GM12878 (cell line): ENCODE results near the gene ZNF280C. TPM values are rescaled to one million over a fixed set of nuclear protein-coding genes. Genes with fewer than 3 reads are reported as not detected.
A peak's percentile ranks its signal among the peaks of the same experiment; 100 is the strongest.

ENCODE experiments used
- ATAC-seq: fragments of 200-7000 bp; cut with Tn5 transposase; 3 replicates; pipeline ENCODE4 v1.9.1; 2020; ENCODE audit warnings: mild to moderate bottlenecking, moderate library complexity
- BruUV-seq: library from RNA; stranded (reverse); fragments of 400-500 nt; replicated peaks from 2 replicates; lab custom pipeline; 2021; lab: Mats Ljungman, UMichigan
- CTCF ChIA-PET: fragments of 300-600 bp; sonication (Branson Sonifier 250); formaldehyde crosslinking; extraction: SDS; loops from one replicate; lab custom pipeline; 2021; ENCODE audit warnings: inconsistent platforms; lab: Yijun Ruan, JAX
- POLR2A ChIA-PET: fragments of 350-600 bp; formaldehyde crosslinking; extraction: SDS; loops from one replicate; lab custom pipeline; 2021; ENCODE audit warnings: inconsistent platforms; lab: Charles Lee
- RAD21 ChIA-PET: fragments of 300-600 bp; sonication (Branson Sonifier 250); formaldehyde crosslinking; loops from one replicate; lab custom pipeline; 2023; ENCODE audit warnings: antibody characterized with exemption; ENCODE audit not compliant: unreplicated experiment; lab: Charles Lee
- SMC1A ChIA-PET: fragments of 300-600 bp; sonication (Branson Sonifier 250); formaldehyde crosslinking; loops from one replicate; lab custom pipeline; 2023; ENCODE audit not compliant: unreplicated experiment, uncharacterized antibody; lab: Charles Lee
- DNase-seq: peaks from one replicate; pipeline ENCODE4 v3.0.0-alpha.2; 2011; ENCODE audit warnings: low read depth, low spot score
- FAIRE-seq: peaks from 3 replicates; lab custom pipeline; 2011; peaks lifted over from hg19 to GRCh38; lab: Jason Lieb, UNC
- H2AFZ ChIP-seq: 2 replicates; pipeline ENCODE4 v1.6.0; 2011; ENCODE audit warnings: low read depth, low read length, control low read depth; ENCODE audit not compliant: control insufficient read depth
- H3K27ac ChIP-seq: 2 replicates; pipeline ENCODE4 v1.5.1; 2011; ENCODE audit warnings: control low read depth; ENCODE audit not compliant: control insufficient read depth, insufficient read depth
- H3K27me3 ChIP-seq, 2 experiments: replicated peaks in 1 of 2; 2 replicates each; pipeline versions ENCODE4 v1.6.0 to v1.6.1; 2011; ENCODE audit warnings: low read length in 1 of 2; ENCODE audit not compliant: control insufficient read depth in 2 of 2, insufficient read depth in 2 of 2
- H3K36me3 ChIP-seq, 2 experiments: 2 replicates each; pipeline ENCODE4 v1.5.1; 2011; ENCODE audit warnings: low read length in 1 of 2; ENCODE audit not compliant: control insufficient read depth in 2 of 2, insufficient read depth in 2 of 2
- H3K4me1 ChIP-seq: 2 replicates; pipeline ENCODE4 v1.6.1; 2011; ENCODE audit warnings: mild to moderate bottlenecking, low read length, moderate library complexity, mixed read lengths; ENCODE audit not compliant: control insufficient read depth, insufficient read depth
- H3K4me2 ChIP-seq: 2 replicates; pipeline ENCODE4 v1.6.0; 2011; ENCODE audit warnings: control low read depth; ENCODE audit not compliant: control insufficient read depth, insufficient read depth
- H3K4me3 ChIP-seq: fragments of 200-600 bp; sonication (generic); 2 replicates; pipeline ENCODE4 v1.5.1; 2016
- H3K79me2 ChIP-seq: 2 replicates; pipeline ENCODE4 v1.6.0; 2011; ENCODE audit warnings: low read length; ENCODE audit not compliant: control insufficient read depth, insufficient read depth
- H3K9ac ChIP-seq: 2 replicates; pipeline ENCODE4 v1.8.0; 2011; ENCODE audit warnings: low read length, control low read depth, mixed read lengths; ENCODE audit not compliant: control insufficient read depth, insufficient read depth
- H3K9me3 ChIP-seq: replicated peaks from 3 replicates; pipeline ENCODE4 v1.5.1; 2011; ENCODE audit warnings: mild to moderate bottlenecking, low read length; ENCODE audit not compliant: control insufficient read depth, insufficient read depth
- H4K20me1 ChIP-seq: 2 replicates; pipeline ENCODE4 v1.6.0; 2011; ENCODE audit not compliant: control insufficient read depth, insufficient read depth
- EP300 ChIP-seq, 2 experiments: fragments of 150-350 bp in 1 of 2; IDR thresholded peaks; 2 replicates each; pipeline ENCODE4 v1.6.1; 2011 to 2012; ENCODE audit warnings: low read depth in 2 of 2, low read length in 2 of 2, borderline replicate concordance in 1 of 2, improper control_type of control experiment in 1 of 2, inconsistent platforms in 1 of 2; ENCODE audit not compliant: control insufficient read depth in 1 of 2
- HDGF ChIP-seq: fragments of 450-650 bp; IDR thresholded peaks from 2 replicates; pipeline ENCODE4 v1.6.1; 2016; ENCODE audit warnings: antibody characterized with exemption
- LARP7 ChIP-seq: fragments of 450-650 bp; IDR thresholded peaks from 2 replicates; pipeline ENCODE4 v1.6.1; 2017; ENCODE audit warnings: mild to moderate bottlenecking
- ZBTB40 ChIP-seq: fragments of 450-650 bp; IDR thresholded peaks from 2 replicates; pipeline ENCODE4 v1.6.1; 2016; ENCODE audit warnings: mild to moderate bottlenecking, moderate library complexity, borderline replicate concordance
- ZNF24 ChIP-seq: fragments of 450-650 bp; IDR thresholded peaks from 2 replicates; pipeline ENCODE4 v1.6.1; 2017; ENCODE audit warnings: antibody characterized with exemption, mild to moderate bottlenecking
- WGBS: methylation state at CpG from one replicate; pipeline ENCODE4 v1.1.6; 2016; ENCODE audit warnings: low lambda C conversion rate; ENCODE audit not compliant: insufficient replicate concordance, insufficient coverage; ENCODE audit errors: missing lambda C conversion rate; 5-methylcytosine and 5-hydroxymethylcytosine counted together
- in situ Hi-C: fragments of 300-500 bp; cut with MboI; formaldehyde crosslinking; loops from 9 replicates; pipeline ENCODE4 v1.14.3; 2018; ENCODE audit warnings: mixed read lengths
- intact Hi-C: fragments of 100-400 bp; cut with micrococcal nuclease; formaldehyde crosslinking; loops from one replicate; pipeline ENCODE4 v1.14.2; 2022; ENCODE audit not compliant: unreplicated experiment
- polyA plus RNA-seq, 11 experiments: library from polyadenylated mRNA; depleted of rRNA in 4 of 11; unstranded in 6 of 11; stranded (reverse) in 5 of 11; fragments of >200 nt; fragmentation: Nextera tagmentation in 4 of 11; fragmentation: Illumina TruSeq in 1 of 11; extraction: Ambion mirVana in 4 of 11; extraction: Trizol in 1 of 11; gene quantifications; 1 replicate in 1 of 11; 2 replicates in 10 of 11; pipeline versions ENCODE4 v1.2.1 to v1.2.3, GENCODE V29; 2011 to 2016; ENCODE audit warnings: inconsistent platforms in 2 of 11, missing spikeins in 2 of 11, low read depth in 1 of 11
- total RNA-seq, 4 experiments: library from RNA; depleted of rRNA in 3 of 4; stranded (reverse); fragments of >200 nt in 3 of 4; fragmentation: Illumina TruSeq in 1 of 4; extraction: Trizol in 1 of 4; gene quantifications; 2 replicates each; pipeline versions ENCODE4 v1.2.1 to v1.2.3, GENCODE V29; 2013 to 2021

The ZNF280C gene
- total and polyA plus RNA-seq, 10 of the 15 experiments (the other 5 are each of a cell fraction or from before 2014, with no cell fraction given), result 0.82 to 8.8 (median 5.7) TPM

- TF ChIP-seq EP300 (IDR thresholded peaks at IDR 0.05; ENCODE audit: borderline replicate concordance in 1 of 2, control insufficient read depth in 1 of 2, low read depth in 2 of 2, low read length in 2 of 2), result no peak
These were observed 83.8 kb downstream of the ZNF280C start (continued) for GRCh38 chrX:130184857-130185256.

- TF ChIP-seq ZNF24 (no peak), EP300 (IDR thresholded peaks at IDR 0.05; ENCODE audit: borderline replicate concordance in 1 of 2, control insufficient read depth in 1 of 2, low read depth in 2 of 2, low read length in 2 of 2) (no peak), ZBTB40 (no peak), LARP7 (0 out of 2 replicates have a peak, but pooled peaks have one; percentile 11), HDGF (0 out of 2 replicates have a peak, but pooled peaks have one; percentile 1)
- ChIA-PET CTCF (no interaction called here), RAD21 (no interaction called here), POLR2A (no interaction called here), SMC1A (interaction anchor here (1.2 to 1.4 kb wide), 2 partner anchors 13 to 103 kb away, joined by 3 read pairs; no protein-coding TSS in a partner anchor)
- DNase-seq, result no peak
- Histone ChIP-seq H3K79me2 (peaks cover 5% of the 10 kb centered on the region; the same call in 1 of the 2 replicates), H4K20me1 (no peaks in the 10 kb centered on the region), H3K27ac (no peak overlapping the region), H3K27me3 (no peaks in the 10 kb centered on the region), H3K9me3 (no peaks in the 10 kb centered on the region; the same call in 2 of the 3 replicates), H3K4me1 (peaks cover 7% of the 10 kb centered on the region), H3K36me3 (0 out of 4 replicates have a peak, but pooled peaks cover 0 to 3% of the 10 kb centered on the region in 2 experiments), H2AFZ (no peak overlapping the region), H3K9ac (no peak overlapping the region), H3K4me3 (no peak overlapping the region), H3K4me2 (no peak overlapping the region)
- FAIRE-seq, result no peak
- no peak for ATAC-seq
- 67% methylated on average over 11 of the region's 11 CpGs for WGBS
- in situ Hi-C loops (loop anchor here (25.0 kb wide), 1 partner anchor 572 kb away; no protein-coding TSS in a partner anchor), intact Hi-C loops (no loop called here)
- BruUV-seq, result no TSS peak
These were observed 84.5 kb downstream of the ZNF280C start for GRCh38 chrX:130184168-130184567.
